Loucy (cell line): ENCODE data around the gene RSAD1.

ENCODE experiments used
- H2AFZ ChIP-seq: fragments of 200-600 bp; sonication (generic); 2 replicates; pipeline ENCODE4 v1.6.0; 2016; ENCODE audit warnings: antibody characterized with exemption, mild to moderate bottlenecking, low read length, moderate library complexity
- H3F3A ChIP-seq: fragments of 200-600 bp; 2 replicates; pipeline ENCODE4 v1.6.0; 2016; ENCODE audit warnings: antibody characterized with exemption, low read depth, mild to moderate bottlenecking
- H3K27me3 ChIP-seq: fragments of 200-600 bp; sonication (generic); 2 replicates; pipeline ENCODE4 v1.6.1; 2014; ENCODE audit warnings: low read length, mild to moderate bottlenecking; ENCODE audit not compliant: insufficient read depth, poor library complexity, severe bottlenecking
- H3K36me3 ChIP-seq: fragments of 200-600 bp; sonication (generic); 2 replicates; pipeline ENCODE4 v1.6.1; 2016; ENCODE audit warnings: low read length; ENCODE audit not compliant: insufficient read depth
- H3K4me1 ChIP-seq: fragments of 200-600 bp; sonication (generic); 2 replicates; pipeline ENCODE4 v1.5.1; 2014; ENCODE audit warnings: low read length, mild to moderate bottlenecking; ENCODE audit not compliant: insufficient read depth, poor library complexity, severe bottlenecking
- H3K4me2 ChIP-seq: fragments of 200-600 bp; sonication (generic); 2 replicates; pipeline ENCODE4 v1.6.0; 2014; ENCODE audit warnings: antibody characterized with exemption, low read length, low read depth, mild to moderate bottlenecking; ENCODE audit not compliant: poor library complexity, severe bottlenecking
- H3K4me3 ChIP-seq: fragments of 200-600 bp; sonication (generic); 2 replicates; pipeline ENCODE4 v1.5.1; 2014; ENCODE audit warnings: low read length, mild to moderate bottlenecking, mixed read lengths; ENCODE audit not compliant: poor library complexity, severe bottlenecking
- H3K79me2 ChIP-seq: fragments of 200-600 bp; sonication (generic); 2 replicates; pipeline ENCODE4 v1.6.1; 2014; ENCODE audit warnings: low read length; ENCODE audit not compliant: insufficient read depth
- H3K9ac ChIP-seq: fragments of 200-600 bp; sonication (generic); 2 replicates; pipeline ENCODE4 v1.6.0; 2014; ENCODE audit warnings: mild to moderate bottlenecking, low read depth, low read length, moderate library complexity; ENCODE audit not compliant: poor library complexity, severe bottlenecking
- H3K9me2 ChIP-seq: fragments of 200-600 bp; sonication (generic); replicated peaks from 2 replicates; pipeline ENCODE4 v1.6.1; 2016; ENCODE audit warnings: low read depth, low read length, mixed read lengths
- H3K9me3 ChIP-seq: fragments of 200-600 bp; sonication (generic); 2 replicates; pipeline ENCODE4 v1.6.1; 2014; ENCODE audit warnings: mild to moderate bottlenecking, antibody characterized with exemption, low read length, low read depth; ENCODE audit not compliant: insufficient read depth
- H4K20me1 ChIP-seq: fragments of 200-600 bp; sonication (generic); 2 replicates; pipeline ENCODE4 v1.6.0; 2014; ENCODE audit warnings: antibody characterized with exemption, low read length, mild to moderate bottlenecking; ENCODE audit not compliant: insufficient read depth, poor library complexity, severe bottlenecking
- CTCF ChIP-seq: fragments of 200-600 bp; sonication (generic); conservative IDR thresholded peaks from 2 replicates; pipeline ENCODE4 v1.5.1; 2014; ENCODE audit warnings: mild to moderate bottlenecking, antibody characterized with exemption, low read length
- EZH2phosphoT487 ChIP-seq: fragments of 200-600 bp; IDR thresholded peaks from 2 replicates; pipeline ENCODE4 v1.6.1; 2018; ENCODE audit warnings: antibody characterized with exemption, mild to moderate bottlenecking, moderate library complexity, borderline replicate concordance

RSAD1 gene

GRCh38 chr17:50466371-50467113 is 12.1 kb upstream of the RSAD1 start:
- no peak overlapping the region for H3K4me2 ChIP-seq

GRCh38 chr17:50467114-50467854 is 11.4 kb upstream of the RSAD1 start:
- H3K4me1 ChIP-seq = no peaks in the 10 kb centered on the region
- no peaks in the 10 kb centered on the region for H3K9me3 ChIP-seq
- no peaks in the 10 kb centered on the region for H3K9me2 ChIP-seq
- no peaks in the 10 kb centered on the region for H4K20me1 ChIP-seq
- H3K4me3 ChIP-seq = no peak overlapping the region
- H3K4me2 ChIP-seq = no peak overlapping the region
- TF ChIP-seq EZH2phosphoT487 = no peak
- TF ChIP-seq CTCF = no peak
- H3K79me2 ChIP-seq = no peaks in the 10 kb centered on the region
- H3F3A ChIP-seq = no peaks in the 10 kb centered on the region
- H2AFZ ChIP-seq = no peak overlapping the region
- H3K36me3 ChIP-seq = no peaks in the 10 kb centered on the region
- no peak overlapping the region for H3K9ac ChIP-seq
- no peaks in the 10 kb centered on the region for H3K27me3 ChIP-seq

More at GRCh38 chr17:50466371-50467113, 12.1 kb upstream of the RSAD1 start:
- Histone ChIP-seq H3K79me2 (no peaks in the 10 kb centered on the region), H4K20me1 (no peaks in the 10 kb centered on the region), H3K9ac (no peak overlapping the region), H2AFZ (no peak overlapping the region), H3K36me3 (no peaks in the 10 kb centered on the region), H3F3A (no peaks in the 10 kb centered on the region), H3K4me1 (no peaks in the 10 kb centered on the region), H3K27me3 (no peaks in the 10 kb centered on the region), H3K9me3 (no peaks in the 10 kb centered on the region), H3K9me2 (no peaks in the 10 kb centered on the region), H3K4me3 (no peak overlapping the region)
- TF ChIP-seq EZH2phosphoT487 (no peak), CTCF (no peak)

- Histone ChIP-seq H3K9ac (no peak overlapping the region), H3K4me2 (no peak overlapping the region), H3K4me3 (no peak overlapping the region), H3K27me3 (no peaks in the 10 kb centered on the region), H3K9me2 (no peaks in the 10 kb centered on the region), H2AFZ (no peak overlapping the region), H3K79me2 (no peaks in the 10 kb centered on the region), H3K9me3 (no peaks in the 10 kb centered on the region), H3K4me1 (no peaks in the 10 kb centered on the region), H3K36me3 (no peaks in the 10 kb centered on the region), H3F3A (no peaks in the 10 kb centered on the region), H4K20me1 (no peaks in the 10 kb centered on the region)
- TF ChIP-seq CTCF = no peak
- TF ChIP-seq EZH2phosphoT487 = no peak
These were observed 10.8 kb upstream of the RSAD1 start for GRCh38 chr17:50467855-50468303.
